ENCODE measurements around the gene YBEY.

GRCh38 chr21:46253610-46254124 lies 32.5 kb upstream of the YBEY start:
- TF ChIP-seq CTCF (conservative IDR thresholded peaks at IDR 0.05; ENCODE audit: low read depth, low read length), result no peak
- TF ChIP-seq EZH2 (IDR thresholded peaks at IDR 0.05; ENCODE audit: borderline replicate concordance, low read depth, low read length, poor library complexity, severe bottlenecking), result no peak
